ENCODE measurements around the gene EPC1.
"Not testable (repeated sequence)": the region's sequence is repeated elsewhere in the genome, so short reads cannot be mapped to it uniquely, and the experiment has no call there.

The EPC1 gene

GRCh38 chr10:32346551-32347362, at the start of gene EPC1:
Gene EPC1, minus strand, starts transcription at chr10:32347158. Its CDS starts 243 bp downstream, at chr10:32346915.
- peak; percentile 92 for DNase-seq

GRCh38 chr10:32393911-32394310, 47.0 kb upstream of the EPC1 start:
- DNase-seq = no peak

GRCh38 chr10:32392284-32392683, 45.3 kb upstream of the EPC1 start:
- DNase-seq = not testable (repeated sequence)

- no peak for DNase-seq
Measured at GRCh38 chr10:32390193-32390592, 43.2 kb upstream of the EPC1 start.

GRCh38 chr10:32388258-32389027, 41.5 kb upstream of the EPC1 start:
- DNase-seq = no peak

GRCh38 chr10:32386623-32387260, 39.8 kb upstream of the EPC1 start:
- DNase-seq = no peak

GRCh38 chr10:32384171-32384570, 37.2 kb upstream of the EPC1 start:
- DNase-seq = no peak

GRCh38 chr10:32381165-32381564, 34.2 kb upstream of the EPC1 start:
- DNase-seq = no peak

- peak; percentile 27 for DNase-seq
Measured at GRCh38 chr10:32379950-32380551, 33.1 kb upstream of the EPC1 start.

GRCh38 chr10:32379318-32379949, 32.5 kb upstream of the EPC1 start:
- peak; percentile 71 for DNase-seq

- peak; percentile 94 for DNase-seq
Measured at GRCh38 chr10:32378363-32379317, 31.7 kb upstream of the EPC1 start.

- DNase-seq = peak; percentile 69
Measured at GRCh38 chr10:32377458-32378259, 30.7 kb upstream of the EPC1 start.

- DNase-seq = no peak
Measured at GRCh38 chr10:32376771-32377170, 29.8 kb upstream of the EPC1 start.

- DNase-seq = no peak
Measured at GRCh38 chr10:32376097-32376496, 29.1 kb upstream of the EPC1 start.

GRCh38 chr10:32375631-32376030, 28.7 kb upstream of the EPC1 start:
- DNase-seq = no peak

- no peak for DNase-seq
Measured at GRCh38 chr10:32374605-32375004, 27.6 kb upstream of the EPC1 start.

- no peak for DNase-seq
Measured at GRCh38 chr10:32373496-32373895, 26.5 kb upstream of the EPC1 start.

- DNase-seq = no peak
Measured at GRCh38 chr10:32373031-32373430, 26.1 kb upstream of the EPC1 start.

GRCh38 chr10:32372000-32372875, 25.3 kb upstream of the EPC1 start:
- DNase-seq = no peak

GRCh38 chr10:32371101-32371500, 24.1 kb upstream of the EPC1 start:
- DNase-seq = no peak

Measured in CD4-positive, alpha-beta T cell treated with Interleukin-21 for 1 hour (primary cell).